Pancreas (tissue), 10 donors: ENCODE measurements around the gene RAD51B. TPM values are rescaled to one million over a fixed set of nuclear protein-coding genes. Genes with fewer than 3 reads are reported as not detected.

Source experiments
- ATAC-seq, 4 donors: fragments of 200-7000 bp; cut with Tn5 transposase; one replicate each; pipeline versions ENCODE4 v1.8.0 to v1.9.1; 2020; ENCODE audit warnings: mild to moderate bottlenecking in 4 of 4, moderate library complexity in 4 of 4
- DNase-seq, 6 donors: peaks; one replicate each; pipeline ENCODE4 v3.0.0-alpha.2; 2020
- FAIRE-seq: peaks from 2 replicates; lab custom pipeline; 2012; peaks lifted over from hg19 to GRCh38; lab: Jason Lieb, UNC
- H3K27ac ChIP-seq, 4 donors: fragments of 200-600 bp; sonication (generic); 1 replicate in 3 of 4; 2 replicates in 1 of 4; pipeline versions ENCODE4 v1.5.0 to v1.8.0; 2020
- H3K27me3 ChIP-seq, 4 donors: fragments of 200-600 bp; one replicate each; pipeline ENCODE4 v1.8.0; 2021
- H3K36me3 ChIP-seq, 3 donors: fragments of 200-600 bp; sonication (generic) in 1 of 3; one replicate each; pipeline versions ENCODE4 v1.5.0 to v1.8.0; 2020 to 2021
- H3K4me1 ChIP-seq, 3 donors: fragments of 200-600 bp; one replicate each; pipeline ENCODE4 v1.8.0; 2021
- H3K4me3 ChIP-seq, 4 donors: fragments of 200-600 bp; sonication (generic) in 2 of 4; one replicate each; pipeline versions ENCODE4 v1.5.0 to v1.8.0; 2020 to 2021
- H3K9me3 ChIP-seq, 4 donors: fragments of 200-600 bp; one replicate each; pipeline ENCODE4 v1.8.0; 2021
- CTCF ChIP-seq, 4 donors: fragments of 200-600 bp; sonication (generic) in 3 of 4; IDR thresholded peaks; one replicate each; pipeline versions ENCODE4 v1.5.0 to v1.8.0; 2021; ENCODE audit warnings: antibody characterized with exemption in 4 of 4
- WGBS, 2 donors: extraction: QIAGEN DNeasy Blood & Tissue Kit; methylation state at CpG; one replicate each; pipeline ENCODE4 v1.1.7; 2013; 5-methylcytosine and 5-hydroxymethylcytosine counted together
- intact Hi-C, 3 donors: fragments of 100-400 bp; cut with DNase I; formaldehyde crosslinking; loops; one replicate each; pipeline versions ENCODE4 v1.11.1 to v1.14.2; 2022
- polyA plus RNA-seq, 2 donors: library from polyadenylated mRNA; stranded (reverse); fragments of 200-250 nt; gene quantifications; one replicate each; pipeline ENCODE4 v1.2.3, GENCODE V29; 2013
- total RNA-seq, 6 donors: library from RNA; stranded (reverse); fragmentation: NEBNext Ultra II Directional in 4 of 6; extraction: Animal tissue kit (Norgen Biotek cat#: 25700) in 4 of 6; gene quantifications; one replicate each; pipeline versions ENCODE4 v1.2.1 to v1.2.4, GENCODE V29; 2021 to 2023
- donor health status: healthy with polysubstance abuse.
- donor health status: DM: no; HTN: no; CAD: no; lungs with moderate emphysema.
- donor health status: DM: no; HTN: no; CAD: no.
- donor health status: control.
- donor health status: control.
- donor health status: Bipolar disorder and iron deficiency.
- donor health status: DM: yes; HTN: yes; CAD: no.
- donor health status: DM: no; HTN: no; CAD: no.
- donor health status: DM: no; HTN: no; CAD: no.
- donor health status: DM: yes; HTN: yes; CAD: no.

Gene RAD51B
- total and polyA plus RNA-seq, 8 donors: 1.1 to 17.3 (median 5.8) TPM

DNA sequence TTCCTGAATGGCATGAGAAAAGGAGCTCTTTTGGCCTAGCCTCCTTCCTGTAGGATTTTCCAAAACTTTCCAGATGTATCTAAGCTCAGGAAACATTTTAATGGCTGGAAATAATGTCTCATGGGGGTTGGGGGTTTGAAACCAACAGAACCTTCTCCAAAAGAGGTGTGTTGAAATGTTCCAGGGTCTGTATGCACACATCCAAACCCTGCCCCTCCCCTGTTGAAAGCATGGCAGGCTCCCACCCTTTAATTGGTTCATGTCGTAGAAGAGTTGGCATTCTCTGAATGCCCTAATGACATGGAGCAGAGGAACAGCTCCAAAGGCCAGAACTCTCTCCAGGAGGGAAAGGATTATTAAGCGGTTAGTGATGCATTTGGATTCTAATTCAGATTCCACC is 620.1 kb downstream of the RAD51B start:
- TF ChIP-seq CTCF (IDR thresholded peaks at IDR 0.05): no peak
- H3K9me3 ChIP-seq: no peaks in the 10 kb centered on the region
- no peak overlapping the region for H3K27ac ChIP-seq
- no peak overlapping the region for H3K4me3 ChIP-seq
- no peak for DNase-seq
- H3K4me1 ChIP-seq: peaks cover 0 to 9% (median 9%) of the 10 kb centered on the region in 3 donors
- H3K36me3 ChIP-seq: no peaks in the 10 kb centered on the region
- no peaks in the 10 kb centered on the region for H3K27me3 ChIP-seq
- WGBS, 2 donors: 76 to 82% methylated on average over 2 of the region's 2 CpGs
- intact Hi-C loops: no loop called here
- FAIRE-seq: no peak
- ATAC-seq: no peak

GRCh38 chr14:68440820-68441219 is 621.2 kb downstream of the RAD51B start:
- Histone ChIP-seq H3K27me3 (no peaks in the 10 kb centered on the region), H3K36me3 (no peaks in the 10 kb centered on the region), H3K4me3 (no peak overlapping the region), H3K9me3 (no peaks in the 10 kb centered on the region), H3K27ac (no peak overlapping the region), H3K4me1 (peaks cover 5 to 19% (median 14%) of the 10 kb centered on the region in 3 donors)
- FAIRE-seq: no peak
- no peak for ATAC-seq
- DNase-seq: no peak
- no peak for TF ChIP-seq CTCF (IDR thresholded peaks at IDR 0.05)
- intact Hi-C loops: no loop called here

DNA sequence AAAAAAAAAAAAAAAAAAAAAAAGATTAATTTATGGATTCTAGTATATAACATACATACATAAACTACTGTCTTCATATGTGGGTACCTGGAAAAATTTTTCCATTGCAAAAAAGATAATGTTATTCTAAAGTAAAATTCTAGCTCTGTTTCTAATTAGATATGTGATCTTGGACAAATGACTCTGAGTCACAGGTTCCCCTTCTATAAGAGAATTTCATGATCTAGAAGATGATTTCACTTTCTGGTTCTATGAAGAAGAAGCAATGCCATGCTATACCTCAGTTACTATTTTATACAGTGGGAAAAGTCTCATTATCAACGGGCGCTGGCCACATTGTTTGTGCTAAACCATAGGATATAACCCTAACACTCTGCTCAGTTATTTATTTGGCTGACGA is 622.0 kb downstream of the RAD51B start:
- Histone ChIP-seq H3K9me3 (no peaks in the 10 kb centered on the region), H3K27me3 (no peaks in the 10 kb centered on the region), H3K27ac (no peak overlapping the region), H3K4me1 (peaks cover 5 to 24% (median 14%) of the 10 kb centered on the region in 3 donors), H3K36me3 (no peaks in the 10 kb centered on the region), H3K4me3 (no peak overlapping the region)
- no peak for TF ChIP-seq CTCF (IDR thresholded peaks at IDR 0.05)
- 91 to 95% methylated on average over 3 of the region's 3 CpGs for WGBS, 2 donors
- ATAC-seq (no peak), FAIRE-seq (no peak), DNase-seq (no peak)
- intact Hi-C loops: no loop called here

DNA sequence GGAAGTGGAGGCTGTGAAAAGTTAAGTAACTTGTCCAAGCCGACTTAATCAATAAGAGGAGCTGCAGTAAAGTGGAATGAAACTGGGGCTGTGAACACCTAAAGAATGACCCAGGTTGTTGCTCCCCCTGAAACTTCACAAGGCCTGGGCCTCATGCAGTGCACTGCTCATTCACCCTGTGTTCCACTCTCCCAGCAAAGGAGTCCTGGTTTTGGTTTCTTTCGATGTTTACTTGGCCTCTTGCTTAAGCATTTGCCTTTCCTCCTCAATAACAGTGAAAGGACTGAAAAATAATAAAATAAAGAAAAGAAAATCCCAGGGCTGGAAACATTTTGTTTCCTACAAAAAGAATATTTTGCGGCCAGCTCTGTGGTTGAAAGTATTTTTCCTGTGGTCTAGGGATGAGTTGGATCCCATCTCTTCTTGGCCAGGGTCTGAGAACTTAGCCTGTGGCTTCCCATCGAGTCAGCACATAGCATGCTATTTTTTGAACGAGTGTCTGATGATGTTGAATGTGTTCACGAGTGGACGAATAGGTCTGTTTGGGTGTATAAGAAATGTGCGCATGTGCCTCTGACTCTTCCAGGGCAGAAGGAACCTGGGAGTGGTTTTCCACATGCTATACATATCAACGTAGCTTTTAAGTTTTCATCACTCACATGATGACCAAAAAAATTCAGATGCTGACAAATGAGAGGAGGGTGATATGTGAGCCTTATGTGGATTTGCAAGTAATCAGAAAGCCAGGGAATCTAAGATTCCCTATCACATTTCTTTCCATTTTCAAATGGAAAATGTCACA is 623.5 kb downstream of the RAD51B start:
- Histone ChIP-seq H3K27me3 (no peaks in the 10 kb centered on the region), H3K9me3 (no peaks in the 10 kb centered on the region), H3K4me3 (no peak overlapping the region), H3K4me1 (peaks cover 5 to 31% (median 22%) of the 10 kb centered on the region in 3 donors), H3K27ac (no peak overlapping the region), H3K36me3 (no peaks in the 10 kb centered on the region)
- intact Hi-C loops: no loop called here
- WGBS, 2 donors: 87 to 95% methylated on average over 9 of the region's 9 CpGs
- DNase-seq: no peak
- ATAC-seq: peak in 1 of 4 donors; percentile 30
- FAIRE-seq: no peak
- no peak for TF ChIP-seq CTCF (IDR thresholded peaks at IDR 0.05)
